Hepatocyte (in vitro differentiated cells): Measurements from ENCODE around the gene CCDC136. TPM values are rescaled to one million over a fixed set of nuclear protein-coding genes. Genes with fewer than 3 reads are reported as not detected.

ENCODE experiments used
- DNase-seq: peaks from one replicate; pipeline ENCODE4 v3.0.0-alpha.2; 2016; ENCODE audit warnings: low spot score
- H2AFZ ChIP-seq: fragments of 200-600 bp; sonication (generic); 2 replicates; pipeline ENCODE4 v1.6.0; 2016; ENCODE audit warnings: antibody characterized with exemption, mild to moderate bottlenecking
- H3K27ac ChIP-seq: fragments of 200-600 bp; sonication (generic); 2 replicates; pipeline ENCODE4 v1.5.1; 2016; ENCODE audit warnings: mild to moderate bottlenecking
- H3K27me3 ChIP-seq: fragments of 200-600 bp; sonication (generic); 2 replicates; pipeline ENCODE4 v1.6.1; 2016
- H3K36me3 ChIP-seq: fragments of 200-600 bp; sonication (generic); replicated peaks from 2 replicates; pipeline ENCODE4 v1.5.1; 2016; ENCODE audit warnings: low read depth; ENCODE audit not compliant: insufficient read depth
- H3K4me1 ChIP-seq: fragments of 200-600 bp; sonication (generic); 2 replicates; pipeline ENCODE4 v1.5.1; 2016; ENCODE audit warnings: mild to moderate bottlenecking, moderate library complexity; ENCODE audit not compliant: insufficient read depth
- H3K4me2 ChIP-seq: fragments of 200-600 bp; sonication (generic); 2 replicates; pipeline ENCODE4 v1.6.0; 2016
- H3K4me3 ChIP-seq: fragments of 200-600 bp; sonication (generic); 2 replicates; pipeline ENCODE4 v1.5.1; 2016; ENCODE audit warnings: mild to moderate bottlenecking
- H3K79me2 ChIP-seq: fragments of 200-600 bp; sonication (generic); 2 replicates; pipeline ENCODE4 v1.6.0; 2017; ENCODE audit warnings: mild to moderate bottlenecking
- H3K9me2 ChIP-seq: fragments of 200-600 bp; sonication (generic); replicated peaks from 2 replicates; pipeline ENCODE4 v1.6.0; 2017; ENCODE audit warnings: mild to moderate bottlenecking; ENCODE audit not compliant: insufficient read depth
- H3K9me3 ChIP-seq: fragments of 200-600 bp; sonication (generic); 2 replicates; pipeline ENCODE4 v1.5.1; 2016; ENCODE audit warnings: low read depth, mild to moderate bottlenecking
- H4K20me1 ChIP-seq: fragments of 200-600 bp; sonication (generic); 2 replicates; pipeline ENCODE4 v1.6.0; 2016; ENCODE audit warnings: mild to moderate bottlenecking; ENCODE audit not compliant: insufficient read depth, poor library complexity, severe bottlenecking
- EZH2 ChIP-seq: fragments of 200-600 bp; sonication (generic); IDR thresholded peaks from 2 replicates; pipeline ENCODE4 v1.6.1; 2016; ENCODE audit warnings: antibody characterized with exemption, mild to moderate bottlenecking, borderline replicate concordance
- EZH2phosphoT487 ChIP-seq: fragments of 200-600 bp; sonication (generic); IDR thresholded peaks from one replicate; pipeline ENCODE4 v1.6.1; 2018; ENCODE audit warnings: antibody characterized with exemption, mild to moderate bottlenecking, low read depth, moderate library complexity; ENCODE audit not compliant: unreplicated experiment, severe bottlenecking
- WGBS: methylation state at CpG from one replicate; pipeline ENCODE4 v1.1.6; 2016; ENCODE audit warnings: low lambda C conversion rate; ENCODE audit errors: missing lambda C conversion rate; 5-methylcytosine and 5-hydroxymethylcytosine counted together
- polyA plus RNA-seq: library from polyadenylated mRNA; unstranded; fragments of >200 nt; fragmentation: Nextera tagmentation; extraction: Ambion mirVana; gene quantifications from 2 replicates; pipeline ENCODE4 v1.2.1, GENCODE V29; 2016
- total RNA-seq: library from RNA; depleted of rRNA; stranded (reverse); fragments of >200 nt; gene quantifications from 2 replicates; pipeline ENCODE4 v1.2.3, GENCODE V29; 2014
- TF ChIP-seq, protein P1 (sequence below): fragments of 200-600 bp; sonication (generic); IDR thresholded peaks from 2 replicates; pipeline ENCODE4 v1.5.1; 2016; ENCODE audit warnings: antibody characterized with exemption, mild to moderate bottlenecking; ENCODE audit not compliant: poor library complexity

CCDC136 gene
- total and polyA plus RNA-seq, 2 experiments from 2014 or later, result 3.8 to 5.6 TPM

DNA sequence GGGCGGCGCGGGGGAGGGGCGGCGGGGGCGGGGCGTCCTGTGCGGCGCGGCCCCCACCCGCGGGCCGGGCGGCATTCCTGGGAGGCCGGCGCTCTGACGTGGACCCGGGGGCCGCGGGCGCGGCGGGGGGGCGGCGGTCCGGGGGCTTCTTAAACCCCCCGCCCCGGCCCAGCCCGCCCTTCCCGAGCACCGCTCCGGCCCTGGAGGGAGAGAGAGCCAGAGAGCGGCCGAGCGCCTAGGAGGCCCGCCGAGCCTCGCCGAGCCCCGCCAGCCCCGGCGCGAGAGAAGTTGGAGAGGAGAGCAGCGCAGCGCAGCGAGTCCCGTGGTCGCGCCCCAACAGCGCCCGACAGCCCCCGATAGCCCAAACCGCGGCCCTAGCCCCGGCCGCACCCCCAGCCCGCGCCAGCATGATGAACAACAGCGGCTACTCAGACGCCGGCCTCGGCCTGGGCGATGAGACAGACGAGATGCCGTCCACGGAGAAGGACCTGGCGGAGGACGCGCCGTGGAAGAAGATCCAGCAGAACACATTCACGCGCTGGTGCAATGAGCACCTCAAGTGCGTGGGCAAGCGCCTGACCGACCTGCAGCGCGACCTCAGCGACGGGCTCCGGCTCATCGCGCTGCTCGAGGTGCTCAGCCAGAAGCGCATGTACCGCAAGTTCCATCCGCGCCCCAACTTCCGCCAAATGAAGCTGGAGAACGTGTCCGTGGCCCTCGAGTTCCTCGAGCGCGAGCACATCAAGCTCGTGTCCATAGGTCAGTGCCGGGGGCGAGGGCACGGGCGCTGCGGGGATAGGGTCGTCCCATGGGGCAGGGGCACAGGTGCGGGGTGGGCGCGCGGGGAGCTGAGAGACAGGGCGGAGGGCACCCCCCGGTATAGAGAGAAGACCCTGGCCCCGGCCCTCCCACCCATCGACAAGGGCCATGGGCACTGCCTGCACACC, 38.7 kb downstream of the CCDC136 start, which contains the start of gene FLNC:
TSS of gene FLNC (plus strand) at position 176 of the 947 bp plus-strand sequence. CDS start at position 408, 232 bp downstream.
- Histone ChIP-seq H3K4me3 (peak within 1 kb of the TSS; percentile 66), H3K36me3 (no peaks in the 10 kb centered on the region), H3K27me3 (peaks cover 6% of the 10 kb centered on the region), H3K9me3 (no peaks in the 10 kb centered on the region), H3K9me2 (no peaks in the 10 kb centered on the region), H3K4me2 (peak within 1 kb of the TSS; percentile 95), H3K27ac (peak within 1 kb of the TSS; percentile 93), H3K4me1 (peaks cover 63% of the 10 kb centered on the region), H3K79me2 (peaks cover 2% of the 10 kb centered on the region), H4K20me1 (no peaks in the 10 kb centered on the region), H2AFZ (peak within 1 kb of the TSS; percentile 62)
- DNase-seq, result peak; percentile 87
- TF ChIP-seq EZH2phosphoT487, result no peak
- TF ChIP-seq EZH2, result no peak
- TF ChIP-seq, protein P1, sequence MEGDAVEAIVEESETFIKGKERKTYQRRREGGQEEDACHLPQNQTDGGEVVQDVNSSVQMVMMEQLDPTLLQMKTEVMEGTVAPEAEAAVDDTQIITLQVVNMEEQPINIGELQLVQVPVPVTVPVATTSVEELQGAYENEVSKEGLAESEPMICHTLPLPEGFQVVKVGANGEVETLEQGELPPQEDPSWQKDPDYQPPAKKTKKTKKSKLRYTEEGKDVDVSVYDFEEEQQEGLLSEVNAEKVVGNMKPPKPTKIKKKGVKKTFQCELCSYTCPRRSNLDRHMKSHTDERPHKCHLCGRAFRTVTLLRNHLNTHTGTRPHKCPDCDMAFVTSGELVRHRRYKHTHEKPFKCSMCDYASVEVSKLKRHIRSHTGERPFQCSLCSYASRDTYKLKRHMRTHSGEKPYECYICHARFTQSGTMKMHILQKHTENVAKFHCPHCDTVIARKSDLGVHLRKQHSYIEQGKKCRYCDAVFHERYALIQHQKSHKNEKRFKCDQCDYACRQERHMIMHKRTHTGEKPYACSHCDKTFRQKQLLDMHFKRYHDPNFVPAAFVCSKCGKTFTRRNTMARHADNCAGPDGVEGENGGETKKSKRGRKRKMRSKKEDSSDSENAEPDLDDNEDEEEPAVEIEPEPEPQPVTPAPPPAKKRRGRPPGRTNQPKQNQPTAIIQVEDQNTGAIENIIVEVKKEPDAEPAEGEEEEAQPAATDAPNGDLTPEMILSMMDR, result no peak
- WGBS, result 2% methylated on average over 44 of the region's 109 CpGs

DNA sequence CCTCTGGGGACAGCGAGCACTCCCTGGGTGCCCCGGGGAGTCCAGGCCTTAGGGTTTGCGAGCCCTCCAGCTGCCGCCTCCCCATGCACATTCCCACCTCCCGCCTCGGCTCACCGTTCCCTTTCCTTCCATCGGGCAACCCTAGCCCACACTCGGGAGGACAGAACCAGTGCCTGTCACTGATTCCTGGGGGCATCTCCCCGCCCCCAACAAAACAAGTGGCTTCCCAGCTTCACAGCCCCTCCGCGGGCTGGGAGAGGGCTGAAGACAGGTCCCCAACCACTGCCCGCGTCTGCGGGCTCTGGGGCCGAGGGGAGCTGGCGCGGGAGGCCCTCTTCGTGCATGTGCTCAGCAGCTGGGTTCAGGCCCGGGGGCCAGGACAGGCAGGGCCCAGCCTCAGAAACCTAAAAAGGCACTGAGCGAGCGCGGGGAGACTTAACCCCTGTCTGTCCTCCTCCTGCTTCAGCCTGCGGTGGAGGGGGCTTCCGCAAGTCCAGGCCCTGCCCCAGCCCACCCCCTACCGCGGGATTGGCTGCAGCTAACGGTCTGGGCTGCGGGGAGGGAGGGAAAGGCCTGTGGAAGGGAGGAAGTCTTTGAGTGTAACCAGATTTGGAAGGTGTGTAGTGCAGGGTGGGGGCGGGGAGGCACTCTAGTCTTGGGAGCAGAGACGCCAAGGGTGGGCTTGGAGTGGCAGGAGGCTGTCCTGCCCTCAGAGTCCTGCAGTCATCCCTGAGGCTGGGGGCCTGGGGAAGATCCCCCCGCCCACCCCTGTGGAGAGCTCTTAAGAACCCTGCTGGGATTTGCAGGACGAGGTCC, 39.6 kb downstream of the CCDC136 start:
- no peak for TF ChIP-seq EZH2
- TF ChIP-seq, protein P1, result no peak
- no peak for TF ChIP-seq EZH2phosphoT487
- 12% methylated on average over 31 of the region's 33 CpGs for WGBS
- peak; percentile 63 for DNase-seq
- peak overlapping the region; percentile 93 for H3K27ac ChIP-seq
- peaks cover 63% of the 10 kb centered on the region for H3K4me1 ChIP-seq
- no peaks in the 10 kb centered on the region for H3K36me3 ChIP-seq
- H3K4me2 ChIP-seq, result peak overlapping the region; percentile 95
- H3K9me3 ChIP-seq, result no peaks in the 10 kb centered on the region
- peaks cover 2% of the 10 kb centered on the region for H3K79me2 ChIP-seq
- H3K9me2 ChIP-seq, result no peaks in the 10 kb centered on the region
- H2AFZ ChIP-seq, result peak overlapping the region; percentile 28
- no peaks in the 10 kb centered on the region for H4K20me1 ChIP-seq
- peaks cover 6% of the 10 kb centered on the region for H3K27me3 ChIP-seq
- peak overlapping the region; percentile 66 for H3K4me3 ChIP-seq

DNA sequence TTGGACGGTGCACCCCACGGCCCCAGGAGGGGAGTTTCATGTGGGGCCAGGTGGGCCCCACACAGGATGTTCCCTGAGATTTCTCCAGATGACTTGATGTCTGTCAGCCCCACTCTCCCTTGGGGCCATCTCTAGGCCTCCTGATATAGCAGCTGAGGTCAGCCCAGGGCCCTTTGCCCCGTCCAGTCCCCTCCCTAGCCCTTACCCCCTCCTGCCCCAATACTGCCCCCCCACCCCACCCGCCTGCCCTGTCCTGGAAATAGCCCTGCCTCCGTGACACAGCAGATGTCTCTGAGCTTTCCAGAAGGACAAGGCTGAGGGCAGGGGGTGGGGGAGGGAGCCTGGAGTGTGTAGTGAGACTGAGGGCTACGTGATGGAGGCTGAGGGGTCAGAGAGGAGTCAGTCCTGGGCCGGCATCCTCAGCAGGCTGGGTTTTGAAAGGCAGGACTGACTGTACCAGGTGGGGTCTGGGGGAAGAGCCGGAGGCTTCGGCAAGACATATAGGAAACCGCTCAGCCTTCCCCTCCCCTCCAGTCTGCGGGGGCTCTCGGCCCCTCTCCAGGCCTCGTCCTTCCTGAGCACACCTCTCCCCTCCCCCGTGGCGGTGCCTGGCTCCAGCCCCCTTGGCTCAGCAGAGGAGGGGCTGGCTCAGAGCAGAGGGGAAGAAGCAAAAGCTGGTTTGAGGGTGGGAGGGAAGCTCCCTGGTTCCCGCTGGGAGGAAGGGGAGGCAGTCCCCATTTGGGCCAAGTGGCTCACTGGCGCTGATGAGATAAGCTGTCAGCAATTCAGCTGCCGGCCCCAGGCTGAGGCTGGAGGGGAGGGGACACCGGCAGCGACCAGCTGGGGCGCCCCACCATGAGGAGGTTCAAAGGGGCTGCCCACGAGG, 40.5 kb downstream of the CCDC136 start:
- H3K36me3 ChIP-seq, result no peaks in the 10 kb centered on the region
- peaks cover 62% of the 10 kb centered on the region for H3K4me1 ChIP-seq
- TF ChIP-seq EZH2 (no peak), EZH2phosphoT487 (no peak)
- TF ChIP-seq, protein P1, result no peak
- no peak overlapping the region for H2AFZ ChIP-seq
- peaks cover 6% of the 10 kb centered on the region for H3K27me3 ChIP-seq
- H4K20me1 ChIP-seq, result no peaks in the 10 kb centered on the region
- H3K9me2 ChIP-seq, result no peaks in the 10 kb centered on the region
- peak; percentile 69 for DNase-seq
- peaks cover 2% of the 10 kb centered on the region for H3K79me2 ChIP-seq
- H3K4me2 ChIP-seq, result peak overlapping the region; percentile 95
- 16% methylated on average over 19 of the region's 22 CpGs for WGBS
- peak overlapping the region; percentile 93 for H3K27ac ChIP-seq
- no peaks in the 10 kb centered on the region for H3K9me3 ChIP-seq
- H3K4me3 ChIP-seq, result peak overlapping the region; percentile 66
